HG03066 (cell line): ENCODE data around the gene ITLN2.
"Not testable (repeated sequence)": the region's sequence is repeated elsewhere in the genome, so short reads cannot be mapped to it uniquely, and the experiment has no call there.

Source experiments
- ATAC-seq: cut with Tn5 transposase; IDR thresholded peaks from one replicate; pipeline ENCODE4 v1.9.1; 2021; ENCODE audit warnings: low read depth; ENCODE audit not compliant: unreplicated experiment

Gene ITLN2

DNA sequence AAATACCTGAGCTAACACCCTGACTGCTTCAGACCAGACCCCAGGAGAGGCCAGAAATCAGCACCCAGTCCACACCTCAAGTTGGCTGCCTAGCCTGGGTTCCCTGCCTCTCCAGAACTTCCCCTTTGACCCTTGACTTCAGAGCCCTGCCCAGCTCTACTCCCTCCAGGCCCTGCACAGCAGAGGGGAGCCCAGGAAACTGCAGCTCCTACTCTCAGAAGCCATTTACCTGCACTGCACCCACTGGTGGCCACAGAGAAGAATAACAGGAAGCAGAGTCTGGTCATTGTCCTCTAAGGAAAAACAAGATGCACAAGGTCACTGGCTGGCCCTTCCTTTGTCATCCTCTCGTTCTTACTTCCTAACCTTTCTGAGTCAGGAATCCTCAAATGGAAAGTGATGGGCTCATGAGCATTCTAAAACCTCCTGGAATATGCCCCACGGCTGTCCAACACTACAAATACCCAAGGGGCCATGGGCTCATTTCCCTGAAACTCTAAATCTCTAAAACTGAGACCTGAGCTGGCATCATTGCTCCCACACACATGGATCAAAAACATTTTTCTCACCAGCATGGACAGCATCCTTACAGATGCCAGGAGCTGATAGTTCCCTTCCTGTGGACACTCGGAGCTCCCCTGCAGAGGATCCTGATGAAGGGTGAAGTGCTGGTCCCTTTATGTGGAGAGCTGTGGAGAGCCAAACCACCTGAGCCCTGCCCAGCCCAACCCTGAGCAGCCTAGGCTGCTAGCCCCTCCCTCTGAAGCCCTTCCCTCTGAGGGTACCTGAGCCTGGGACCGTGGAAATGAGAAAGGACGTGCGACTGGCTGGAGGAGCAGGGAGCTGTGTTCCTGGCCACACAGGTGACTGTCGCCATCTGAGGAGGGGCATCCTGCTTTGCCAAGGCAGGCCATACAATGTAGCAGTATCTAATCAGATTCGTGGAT lies at the start of gene ITLN2:
Gene ITLN2, minus strand, starts transcription at position 652 of the 947 bp plus-strand sequence. Its CDS starts 68 bp downstream, at position 584.
- ATAC-seq, result no peak

DNA sequence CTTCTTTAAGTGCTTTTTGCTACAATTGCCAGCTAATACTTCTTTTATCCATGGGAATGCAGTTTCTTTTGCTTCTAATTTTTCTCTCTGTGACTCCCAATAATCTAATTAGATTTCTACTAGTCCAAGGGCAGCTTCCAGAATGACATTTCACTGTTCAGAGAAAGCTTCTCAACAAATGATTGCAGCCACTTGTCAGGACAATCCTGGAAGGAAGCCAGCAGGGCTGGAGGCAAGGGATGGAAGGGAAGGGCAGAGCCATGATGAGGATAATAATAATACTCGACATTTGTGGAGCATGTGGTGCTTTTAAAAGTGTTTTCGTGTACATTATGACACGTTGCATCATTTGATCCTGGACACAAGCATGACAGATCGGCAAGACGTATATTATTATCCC lies 46.9 kb upstream of the ITLN2 start:
- no peak for ATAC-seq

DNA sequence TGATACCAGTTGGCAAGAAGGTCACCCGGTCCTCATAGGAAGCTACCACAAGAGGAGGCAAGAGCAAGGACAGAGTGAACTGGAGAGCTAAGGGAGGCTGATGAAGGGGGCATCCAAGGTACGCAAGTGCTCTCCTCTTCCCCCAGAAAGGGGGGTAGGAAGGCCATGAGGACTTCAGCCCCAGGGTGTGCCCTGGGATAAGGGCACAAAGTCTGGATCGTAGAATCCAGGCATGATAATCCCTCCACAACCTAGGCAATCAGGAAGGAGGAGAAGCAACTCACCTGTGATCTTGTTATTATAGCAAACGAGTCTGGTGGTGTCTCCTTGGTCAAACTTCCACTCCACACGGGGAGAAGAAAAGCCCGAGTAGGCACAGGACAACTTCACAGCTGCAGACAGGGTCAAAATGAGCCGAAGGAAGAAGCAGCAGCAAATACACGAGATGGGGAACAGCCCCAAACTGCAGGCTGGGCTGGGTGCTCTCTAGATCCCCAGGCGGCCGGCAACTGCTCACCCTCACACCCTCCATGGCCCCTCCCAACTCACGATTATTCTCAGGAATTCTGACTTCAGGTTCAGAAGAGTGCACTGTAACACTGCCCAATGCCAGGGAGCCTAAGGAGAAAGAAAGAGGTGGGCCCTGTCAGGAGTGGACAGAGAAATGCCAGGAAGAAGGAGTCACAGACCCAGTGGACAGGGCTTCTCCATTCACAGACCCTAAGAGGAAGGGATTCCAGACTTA lies 46.3 kb upstream of the ITLN2 start:
- ATAC-seq, result no peak

DNA sequence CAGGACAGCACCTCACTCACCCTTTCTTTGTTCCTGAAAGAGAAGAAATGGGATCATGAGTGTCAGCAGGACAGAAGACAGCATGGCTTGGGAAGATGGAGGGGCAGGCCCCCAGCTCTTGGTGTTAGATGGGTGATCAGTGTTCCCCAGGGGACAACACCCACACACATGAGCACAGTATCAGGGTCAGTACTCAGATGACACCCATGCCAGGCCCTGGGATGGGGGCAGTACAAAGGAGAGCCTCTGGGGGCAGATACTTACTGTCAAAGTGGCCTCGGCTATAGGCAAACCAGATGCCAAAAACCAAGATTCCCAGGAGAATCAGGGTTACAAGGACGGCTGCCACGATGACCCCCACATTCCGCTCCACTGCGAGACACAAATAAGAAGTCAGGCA lies 44.8 kb upstream of the ITLN2 start:
- no peak for ATAC-seq

DNA sequence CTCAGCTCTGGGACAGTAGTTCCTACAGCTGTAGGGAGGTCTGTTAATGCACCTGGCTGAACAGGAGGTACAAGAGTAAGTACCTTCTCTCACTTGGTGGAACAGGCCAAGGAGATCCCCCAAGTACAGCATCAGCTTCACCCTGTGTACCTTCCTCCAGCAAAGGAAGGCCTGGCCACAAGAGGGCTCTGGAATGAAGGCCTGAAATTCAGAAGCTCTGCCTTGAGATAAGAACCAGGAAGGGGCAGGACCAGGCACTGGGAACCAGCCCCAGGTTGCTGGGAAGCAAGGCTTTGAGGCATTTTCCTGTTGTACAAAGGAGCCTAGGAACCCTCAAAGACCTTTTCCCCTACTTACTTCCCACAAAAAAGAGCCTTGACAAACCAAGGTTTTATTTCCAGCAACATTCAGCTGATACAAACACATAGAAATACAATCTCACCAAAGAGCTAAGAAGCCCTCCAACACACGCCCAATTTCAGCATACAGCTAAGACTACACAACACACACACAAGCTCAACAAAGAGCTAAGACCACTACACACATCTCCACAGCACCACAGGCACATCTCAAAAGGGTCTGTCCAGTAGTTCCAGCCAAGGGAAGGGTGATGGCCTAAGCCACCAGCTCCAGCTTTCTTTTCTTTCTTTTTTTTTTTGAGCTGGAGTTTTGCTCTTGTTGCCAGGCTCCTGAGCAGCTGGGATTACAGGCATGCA lies 42.9 kb upstream of the ITLN2 start:
- ATAC-seq, result no peak

DNA sequence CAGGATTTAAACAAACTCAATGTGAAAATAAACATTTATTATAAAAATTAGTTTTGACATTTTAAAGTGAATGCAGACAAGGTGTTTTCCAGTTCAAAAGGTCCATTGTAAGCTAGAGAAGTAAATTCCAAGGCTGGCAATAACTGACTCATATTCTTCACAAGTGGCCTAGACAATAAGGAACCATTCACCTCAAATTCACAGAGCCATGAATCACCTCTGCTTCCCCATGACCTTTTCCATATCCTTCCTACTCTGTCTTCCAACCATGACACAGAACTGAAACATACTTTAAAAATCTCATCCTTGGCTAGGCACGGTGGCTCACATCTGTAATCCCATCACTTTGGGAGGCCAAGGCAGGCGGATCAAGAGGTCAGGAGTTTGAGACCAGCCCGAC lies 41.6 kb upstream of the ITLN2 start:
- ATAC-seq, result no peak

DNA sequence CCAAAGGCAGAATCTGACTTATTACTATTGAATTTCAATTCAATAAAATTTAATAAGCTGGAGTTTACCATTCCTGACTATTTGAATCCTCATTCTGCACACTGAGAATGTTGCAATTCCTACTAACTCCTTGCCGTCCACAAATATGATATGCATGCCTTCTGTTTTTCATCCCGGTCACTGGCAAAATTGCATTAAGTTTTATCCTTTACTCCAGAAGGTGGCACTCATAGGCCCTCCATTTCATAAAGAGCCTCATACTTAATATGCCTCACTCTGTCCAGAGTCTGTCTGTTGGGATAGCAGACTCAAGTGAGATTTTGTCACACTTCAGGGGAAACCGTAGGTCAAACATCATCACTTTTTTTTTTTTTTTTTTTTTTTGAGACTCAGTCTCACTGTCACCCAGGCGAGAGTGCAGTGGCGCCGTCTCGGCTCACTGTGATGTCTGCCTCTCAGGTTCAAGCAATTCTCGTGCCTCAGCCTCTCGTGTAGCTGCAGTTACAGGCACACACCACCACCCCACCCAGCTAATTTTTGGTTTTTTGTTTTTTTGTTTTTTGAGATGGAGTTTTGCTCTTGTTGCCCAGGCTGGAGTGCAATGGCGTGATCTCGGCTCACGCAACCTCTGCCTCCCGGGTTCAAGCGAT lies 39.1 kb upstream of the ITLN2 start:
- no peak for ATAC-seq

DNA sequence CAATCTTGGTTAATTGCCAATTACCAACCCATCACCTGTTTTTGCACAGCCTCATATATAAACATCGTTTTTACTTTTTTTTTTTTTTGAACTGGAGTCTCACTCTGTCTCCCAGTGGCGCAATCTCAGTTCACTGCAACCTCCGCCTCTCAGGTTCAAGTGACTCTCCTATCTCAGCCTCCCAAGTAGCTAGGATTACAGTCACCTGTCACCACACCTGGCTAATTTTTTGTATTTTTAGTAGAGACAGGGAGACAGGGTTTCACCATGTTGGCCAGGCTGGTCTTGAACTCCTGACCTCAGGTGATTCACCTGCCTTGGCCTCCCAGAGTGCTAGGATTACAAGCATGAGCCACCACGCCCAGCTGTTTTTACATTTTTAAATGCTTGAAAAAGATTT lies 37.4 kb upstream of the ITLN2 start:
- ATAC-seq, result not testable (repeated sequence)

DNA sequence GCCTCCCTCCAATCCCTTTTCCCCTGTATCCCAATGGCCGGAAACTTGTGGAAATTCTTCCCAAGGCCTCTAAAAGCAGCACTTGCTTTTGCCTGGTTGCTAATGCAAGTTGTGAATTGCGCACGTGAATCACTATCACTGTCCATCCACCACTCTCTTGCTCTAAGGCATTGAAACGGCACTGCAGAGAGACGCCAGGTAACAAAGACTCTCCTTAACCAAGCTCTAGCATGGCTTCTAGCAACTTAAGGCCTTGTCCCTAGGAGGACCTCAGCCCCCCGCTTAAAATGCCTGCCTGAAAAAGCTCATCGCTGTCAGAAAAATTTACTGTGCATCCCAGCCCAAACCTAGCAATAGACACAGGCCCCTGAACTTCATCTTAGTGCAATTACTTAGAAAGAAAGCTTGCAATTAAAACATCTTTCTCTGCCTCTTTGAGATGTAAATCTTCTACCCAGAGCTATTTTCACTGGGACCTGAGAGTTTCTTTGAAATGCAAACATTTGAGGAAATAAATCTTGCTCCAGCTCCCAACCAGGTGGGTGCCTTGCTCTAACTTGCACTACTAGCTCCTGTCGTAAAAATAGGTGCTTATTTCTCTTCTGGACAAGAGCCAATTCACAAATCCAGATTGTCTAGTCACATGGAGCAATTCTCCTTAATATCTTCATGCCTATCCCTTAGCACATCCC lies 32.9 kb upstream of the ITLN2 start:
- ATAC-seq, result no peak

DNA sequence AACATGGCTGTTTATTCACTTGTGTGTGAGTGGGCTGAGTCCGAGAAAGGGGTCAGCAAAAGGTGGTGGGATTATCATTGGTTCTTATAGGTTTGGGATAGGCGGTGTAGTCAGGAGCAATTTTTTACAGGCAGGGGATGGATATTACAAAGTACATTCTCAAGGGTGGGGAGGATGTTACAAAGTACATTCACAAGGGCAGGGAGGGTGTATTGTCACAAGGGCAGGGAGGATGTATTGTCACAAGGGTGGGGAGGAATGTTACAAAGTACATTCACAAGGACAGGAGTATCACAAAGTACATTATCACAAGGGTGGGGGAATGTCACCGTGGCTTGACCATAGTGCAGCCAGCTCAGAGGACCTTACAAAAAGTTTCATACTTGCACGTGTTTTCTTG lies 31.1 kb upstream of the ITLN2 start:
- ATAC-seq, result no peak

DNA sequence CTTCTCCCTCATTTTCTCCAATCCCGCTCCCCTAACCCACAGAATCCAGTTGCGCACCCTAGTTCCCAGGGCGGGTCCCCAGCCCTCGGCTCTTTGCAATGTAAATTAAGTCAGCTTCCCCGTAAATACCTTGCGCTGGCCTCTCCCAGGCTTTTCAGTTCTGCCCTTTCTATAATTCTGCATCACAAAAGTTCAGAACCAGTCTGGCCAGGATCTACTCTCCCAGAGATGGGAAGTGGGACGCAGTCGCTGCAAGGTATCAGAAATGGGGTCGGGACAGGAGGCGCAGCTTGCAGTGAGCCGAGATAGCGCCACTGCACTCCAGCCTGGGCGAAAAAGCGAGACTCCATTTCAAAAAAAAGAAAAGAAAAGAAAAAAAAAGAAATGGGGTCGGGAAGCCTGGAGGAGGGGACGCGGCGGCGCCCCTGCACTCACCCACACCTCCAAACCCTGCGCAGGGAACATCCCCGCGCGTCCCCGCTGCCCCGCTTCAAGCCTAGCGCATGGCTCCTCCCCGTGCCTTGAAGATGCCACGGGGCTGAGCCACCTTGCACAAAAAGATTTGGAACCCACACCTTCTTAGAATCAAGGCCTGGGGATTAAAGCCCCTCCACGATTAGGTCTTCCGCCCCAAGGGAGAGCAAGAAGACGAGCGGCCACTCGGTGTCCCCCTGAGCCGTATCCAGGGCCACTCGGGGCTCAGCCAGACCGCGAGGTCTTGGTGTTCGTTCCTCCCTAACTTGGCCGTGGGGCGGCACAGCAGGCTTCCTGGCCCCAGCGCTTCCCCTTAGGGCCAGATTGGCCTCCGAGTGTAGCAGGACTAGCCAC lies 27.2 kb upstream of the ITLN2 start:
- ATAC-seq, result no peak

DNA sequence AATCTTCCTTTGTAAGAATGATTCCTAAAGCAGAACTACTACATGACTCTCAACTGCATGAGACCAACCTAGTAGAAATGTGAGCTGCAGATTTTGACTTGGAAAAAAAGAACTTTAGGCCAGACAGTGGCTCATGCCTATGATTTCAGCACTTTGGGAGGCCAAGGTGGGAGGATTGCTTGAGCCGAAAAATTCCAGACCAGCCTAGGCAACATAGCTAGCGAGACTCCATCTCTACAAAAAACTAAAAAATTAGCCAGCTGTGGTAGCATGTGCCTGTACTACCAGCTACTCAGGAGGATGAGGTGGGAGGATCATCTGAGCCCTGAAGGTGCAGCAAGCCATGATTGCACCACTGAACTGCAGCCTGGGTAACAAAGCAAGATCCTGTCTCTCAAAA lies 24.7 kb upstream of the ITLN2 start:
- ATAC-seq, result no peak

DNA sequence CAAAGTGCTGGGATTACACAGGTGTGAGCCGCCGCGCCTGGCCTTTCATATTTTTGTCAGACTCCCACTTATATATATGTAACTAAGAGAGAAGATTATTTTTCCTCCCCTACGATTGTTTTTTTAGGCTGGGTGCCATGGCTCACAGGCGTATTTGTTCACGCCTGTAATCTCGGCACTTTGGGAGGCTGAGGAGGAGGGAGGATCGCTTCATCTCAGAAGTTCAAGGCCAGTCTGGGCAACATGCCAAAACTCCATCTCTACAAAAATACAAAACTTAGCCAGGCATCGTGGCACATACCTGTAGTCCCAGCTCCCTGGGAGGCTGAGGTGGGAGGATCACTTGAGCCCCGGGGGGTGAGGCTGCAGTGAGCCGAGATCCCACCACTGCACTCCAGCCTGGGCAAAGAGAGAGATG lies 23.9 kb upstream of the ITLN2 start:
- ATAC-seq, result no peak

DNA sequence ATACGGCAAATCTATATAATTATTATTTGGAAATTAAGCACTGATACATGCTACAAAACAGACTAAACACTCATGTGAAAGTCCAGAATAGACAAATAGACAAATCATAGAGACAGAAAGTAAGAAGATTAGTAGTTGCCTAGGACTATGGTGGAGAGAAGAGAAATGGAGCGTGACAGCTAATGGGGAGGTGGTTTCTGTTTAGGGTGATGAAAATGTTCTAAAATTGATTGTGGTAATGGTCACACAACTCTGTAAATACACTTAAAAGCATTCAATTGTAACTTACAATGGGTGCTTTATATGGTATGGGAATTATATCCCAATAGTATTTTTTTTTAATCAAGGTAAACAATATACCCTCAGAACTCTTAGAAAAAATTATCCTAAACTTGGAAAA lies 20.4 kb upstream of the ITLN2 start:
- no peak for ATAC-seq

DNA sequence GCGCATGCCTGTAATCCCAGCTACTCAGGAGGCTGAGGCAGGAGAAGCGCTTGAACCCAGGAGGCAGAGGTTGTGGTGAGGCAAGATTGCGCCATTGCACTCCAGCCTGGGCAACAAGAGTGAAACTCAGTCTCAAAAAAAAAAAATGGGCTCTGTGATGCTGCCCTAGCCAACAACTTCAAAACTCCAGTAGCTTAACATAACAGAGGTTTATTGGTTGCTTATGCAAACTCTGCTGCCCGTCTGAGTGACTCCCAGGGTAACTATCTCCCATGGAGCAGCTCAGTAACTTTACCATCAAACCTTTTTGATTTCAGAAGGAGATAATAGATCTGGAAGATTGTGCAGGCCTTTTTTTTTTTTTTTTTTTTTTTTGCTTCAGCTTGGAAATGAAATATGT lies 18.9 kb upstream of the ITLN2 start:
- no peak for ATAC-seq

DNA sequence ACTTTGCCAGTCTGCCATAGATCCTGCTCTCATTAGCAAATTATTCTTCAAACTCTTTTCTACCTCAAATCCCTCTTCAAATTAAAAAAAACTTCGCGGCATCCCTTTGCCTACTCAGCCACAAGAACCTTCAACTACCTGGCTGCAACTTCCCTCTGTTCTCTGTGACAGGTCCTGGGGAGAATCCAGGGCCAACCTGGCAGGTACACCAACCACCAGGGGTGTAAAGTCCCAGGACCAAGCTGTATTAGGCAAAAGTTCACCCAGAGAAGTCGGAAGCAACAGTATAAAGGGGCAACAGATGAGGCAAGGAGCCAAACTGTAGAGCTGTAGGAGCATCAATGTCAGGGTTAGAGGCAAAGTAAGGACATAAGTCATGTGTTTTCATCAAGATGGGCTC lies 18.3 kb upstream of the ITLN2 start:
- ATAC-seq, result no peak

DNA sequence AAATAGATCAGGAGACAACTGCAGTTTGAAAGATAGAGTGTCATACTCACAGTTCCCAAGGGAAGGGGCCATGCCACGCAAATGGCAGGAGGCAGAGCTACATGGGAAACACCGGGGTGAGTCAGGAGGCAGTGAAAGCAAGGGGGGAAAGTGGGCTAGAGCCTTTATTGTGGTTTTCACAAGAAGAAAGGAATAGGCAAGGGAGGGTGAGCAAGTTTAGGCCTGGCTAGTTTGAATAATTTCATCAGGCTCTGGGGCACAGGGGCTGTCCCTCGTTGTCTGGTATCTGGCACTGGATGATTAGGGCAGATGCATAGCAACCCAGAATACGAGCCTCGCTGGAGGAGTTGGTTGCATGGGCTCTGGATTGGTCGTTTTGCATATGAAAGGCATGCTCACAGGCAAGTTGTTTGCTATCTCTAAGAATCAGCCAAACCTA lies 17.0 kb upstream of the ITLN2 start:
- ATAC-seq, result no peak

DNA sequence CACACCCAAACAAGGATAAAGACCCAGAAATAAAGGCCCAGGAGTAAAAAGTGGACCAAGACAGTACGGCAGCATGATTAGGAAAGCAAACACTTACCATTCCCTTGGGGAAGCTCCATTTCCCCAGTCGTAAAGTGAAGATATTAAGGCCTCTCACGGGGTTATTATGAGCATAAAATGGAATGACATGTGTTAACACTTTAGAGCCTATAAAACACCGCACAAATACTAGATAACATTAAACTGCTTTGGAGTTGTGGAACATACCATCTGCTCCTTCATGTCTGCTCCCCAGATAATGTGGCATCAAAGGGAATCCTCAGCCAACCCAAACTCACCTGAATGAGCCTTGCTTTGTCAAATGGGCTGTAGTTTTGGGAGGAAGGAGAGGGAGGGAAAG lies 8.9 kb upstream of the ITLN2 start:
- no peak for ATAC-seq

DNA sequence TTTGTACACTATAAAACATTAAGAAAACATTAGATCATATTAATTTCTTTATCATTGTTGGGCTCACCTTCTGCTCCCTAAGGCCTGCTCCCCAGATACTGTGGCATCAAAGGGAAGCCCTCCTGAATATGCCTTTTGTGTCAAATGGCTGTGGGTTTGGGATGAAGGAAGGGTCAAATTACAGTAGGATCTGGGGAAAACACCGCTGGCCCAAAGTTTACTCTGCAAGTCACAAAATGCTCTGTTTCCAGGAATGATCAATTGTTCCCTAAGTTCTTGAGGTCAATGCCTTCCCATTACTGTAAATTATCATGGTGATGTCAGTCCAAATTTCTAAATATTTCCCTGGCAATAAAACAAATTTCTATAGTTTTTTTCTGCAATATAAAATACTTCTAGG lies 6.8 kb upstream of the ITLN2 start:
- no peak for ATAC-seq
